ENCODE data around the gene HPS3.
"Not testable (repeated sequence)": the region's sequence is repeated elsewhere in the genome, so short reads cannot be mapped to it uniquely, and the experiment has no call there.

Gene HPS3

DNA sequence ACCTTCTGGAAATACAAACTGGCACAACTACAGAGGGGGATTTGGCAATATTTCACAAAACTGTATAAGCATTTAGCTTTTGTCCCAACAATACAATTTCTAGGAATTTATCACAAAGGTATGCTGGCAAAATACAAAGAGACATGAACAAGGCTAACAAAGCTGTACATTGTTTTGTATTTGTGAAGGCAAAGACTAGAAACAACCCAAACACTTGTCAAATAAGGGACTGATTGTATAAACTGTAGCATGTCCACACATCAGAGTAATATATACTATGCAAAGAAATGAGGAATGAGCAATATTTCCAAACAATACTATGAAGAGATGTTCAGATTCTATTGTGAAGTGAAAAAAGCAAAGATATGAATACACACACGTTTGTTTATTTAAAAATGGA, 65.8 kb downstream of the HPS3 start:
- DNase-seq = no peak

DNA sequence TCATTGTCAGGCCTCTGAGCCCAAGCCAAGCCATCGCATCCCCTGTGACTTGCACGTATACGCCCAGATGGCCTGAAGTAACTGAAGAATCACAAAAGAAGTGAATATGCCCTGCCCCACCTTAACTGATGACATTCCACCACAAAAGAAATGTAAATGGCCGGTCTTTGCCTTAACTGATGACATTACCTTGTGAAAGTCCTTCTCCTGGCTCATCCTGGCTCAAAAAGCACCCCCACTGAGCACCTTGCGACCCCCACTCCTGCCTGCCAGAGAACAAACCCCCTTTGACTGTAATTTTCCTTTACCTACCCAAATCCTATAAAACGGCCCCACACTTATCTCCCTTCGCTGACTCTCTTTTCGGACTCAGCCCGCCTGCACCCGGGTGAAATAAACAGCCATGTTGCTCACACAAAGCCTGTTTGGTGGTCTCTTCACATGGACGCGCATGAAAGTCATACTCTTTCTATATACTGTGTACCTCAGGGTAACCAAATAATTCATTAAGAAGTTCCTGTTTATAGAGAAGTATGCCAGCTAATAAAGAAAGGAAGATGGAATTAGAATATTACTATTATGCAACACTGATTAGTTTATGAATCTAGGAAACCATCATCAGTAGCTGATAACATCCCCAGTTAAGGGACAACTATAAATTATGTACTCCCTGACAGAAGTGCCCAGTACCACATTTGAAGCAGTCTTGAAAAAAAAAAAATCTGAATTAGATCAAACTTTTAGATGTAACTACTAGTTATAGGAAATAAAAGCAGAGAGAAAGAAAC, 67.6 kb downstream of the HPS3 start:
- not testable (repeated sequence) for DNase-seq

DNA sequence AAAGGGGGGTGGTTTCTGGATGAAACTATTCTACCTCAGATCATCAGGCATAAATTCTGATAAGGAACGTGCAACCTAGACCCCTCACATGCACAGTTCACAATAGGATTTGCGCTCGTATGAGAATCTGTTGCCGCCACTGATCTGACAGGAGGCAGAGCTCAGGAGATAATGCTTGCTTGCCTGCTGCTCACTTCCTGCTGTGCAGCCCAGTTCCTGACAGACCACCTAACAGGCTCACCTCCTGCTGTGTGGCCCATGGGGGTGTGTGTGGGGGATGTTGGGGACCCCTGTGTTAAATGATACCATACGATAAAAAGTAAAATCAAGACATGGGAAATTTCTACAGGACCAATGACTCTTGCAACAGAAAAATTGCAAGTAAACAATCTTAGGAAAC, 68.2 kb downstream of the HPS3 start:
- DNase-seq = no peak

DNA sequence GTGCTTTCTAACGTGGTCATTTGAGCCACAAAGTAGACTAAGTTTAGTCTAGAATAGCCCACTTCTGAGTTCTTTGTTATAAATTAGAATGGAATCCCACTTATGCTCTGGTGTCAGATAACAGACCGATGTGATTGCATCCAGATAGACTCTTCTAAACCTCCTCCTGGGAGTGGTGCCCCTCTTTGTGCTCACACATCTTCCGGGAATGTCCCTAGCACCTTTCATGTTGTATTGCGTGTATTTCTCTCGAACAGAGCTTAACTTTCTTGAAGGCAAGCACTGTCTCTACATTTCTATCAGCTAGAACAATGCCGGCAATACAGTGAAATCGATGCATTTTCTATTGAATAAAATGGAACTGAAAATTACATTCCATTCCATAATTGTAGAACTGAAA, 69.2 kb downstream of the HPS3 start:
- no peak for DNase-seq

DNA sequence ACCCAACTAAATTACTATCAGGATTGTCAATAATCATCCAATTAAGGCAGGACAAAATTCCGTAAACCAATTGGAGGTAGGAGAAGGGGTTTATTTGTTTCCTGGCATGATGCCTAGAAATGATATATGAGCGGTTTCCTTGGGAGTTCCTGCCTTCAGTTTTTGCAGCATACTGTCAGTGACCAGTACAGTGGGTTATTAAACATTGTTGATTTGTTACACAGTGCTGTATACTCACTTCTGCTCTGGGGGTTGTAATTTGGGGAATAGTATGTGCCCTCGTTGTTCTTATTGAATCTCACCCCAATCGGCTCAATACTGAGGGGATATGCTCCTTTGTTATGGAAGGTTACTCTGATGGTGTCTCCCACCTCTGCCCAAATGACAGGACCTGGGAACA, 70.0 kb downstream of the HPS3 start:
- DNase-seq = no peak

DNA sequence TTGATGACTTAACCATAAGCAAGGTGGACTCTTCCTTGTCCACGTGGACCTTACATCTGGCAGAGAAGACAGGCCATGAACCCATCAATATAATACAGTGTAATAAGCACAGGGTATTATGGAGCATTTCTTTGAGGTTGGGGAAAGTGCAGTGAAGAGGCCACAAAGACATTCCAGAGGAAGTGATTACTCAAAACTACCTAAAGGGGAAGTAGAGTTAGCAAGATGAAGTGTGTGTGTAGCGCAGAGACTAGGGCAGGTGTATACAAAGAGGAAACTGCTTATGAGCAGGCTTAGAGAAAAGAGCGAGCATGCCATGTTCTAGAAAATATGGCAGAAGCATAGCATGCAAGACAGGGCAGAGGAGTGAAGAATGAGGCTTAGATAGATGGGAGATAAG, 74.3 kb downstream of the HPS3 start:
- no peak for DNase-seq

DNA sequence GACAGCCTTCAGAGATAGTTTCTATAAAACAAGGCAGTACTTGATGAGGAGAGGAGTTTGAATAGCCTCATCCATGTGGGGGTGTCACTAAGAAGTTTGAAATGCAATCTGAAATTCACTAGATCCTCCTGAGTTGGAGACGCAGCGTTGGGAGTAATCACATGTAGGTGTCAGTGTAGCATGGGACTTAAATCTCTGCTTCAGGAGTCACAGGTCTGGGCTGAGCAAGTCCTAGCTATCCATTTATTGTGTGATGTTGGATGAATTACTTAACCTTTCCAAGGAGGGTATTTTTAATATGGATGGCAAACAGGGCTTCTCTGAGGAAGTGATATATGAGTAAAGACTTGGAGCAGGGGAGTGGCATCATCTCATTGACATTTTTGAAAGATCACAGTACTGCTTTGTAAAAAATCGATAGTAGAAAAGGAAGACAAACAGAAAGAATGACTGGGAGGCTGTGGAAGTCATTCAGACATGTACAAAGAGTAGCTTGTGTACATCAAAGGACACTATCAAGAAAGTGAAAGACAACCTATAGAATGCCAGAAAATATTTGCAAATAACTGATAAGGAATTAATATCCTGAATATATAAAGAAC, 75.1 kb downstream of the HPS3 start:
- DNase-seq = no peak

DNA sequence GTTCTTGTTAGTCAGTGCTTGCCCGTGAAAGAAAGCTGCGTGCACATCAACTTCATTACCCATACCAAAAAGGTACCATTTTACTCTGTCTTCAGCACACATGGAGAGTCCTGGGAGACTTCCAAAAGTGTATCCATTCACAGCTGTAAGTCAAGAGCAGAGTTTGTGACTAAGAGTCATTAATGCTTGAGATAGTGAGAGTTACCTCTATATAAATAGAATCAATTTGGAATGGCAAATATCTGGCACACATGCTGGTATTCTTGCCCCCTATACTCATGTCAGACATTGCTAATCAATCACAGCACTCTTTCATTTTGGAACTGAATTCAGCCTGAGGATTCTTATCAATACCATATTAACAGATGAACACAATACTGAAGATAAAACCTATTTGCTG, 78.0 kb downstream of the HPS3 start:
- no peak for DNase-seq

DNA sequence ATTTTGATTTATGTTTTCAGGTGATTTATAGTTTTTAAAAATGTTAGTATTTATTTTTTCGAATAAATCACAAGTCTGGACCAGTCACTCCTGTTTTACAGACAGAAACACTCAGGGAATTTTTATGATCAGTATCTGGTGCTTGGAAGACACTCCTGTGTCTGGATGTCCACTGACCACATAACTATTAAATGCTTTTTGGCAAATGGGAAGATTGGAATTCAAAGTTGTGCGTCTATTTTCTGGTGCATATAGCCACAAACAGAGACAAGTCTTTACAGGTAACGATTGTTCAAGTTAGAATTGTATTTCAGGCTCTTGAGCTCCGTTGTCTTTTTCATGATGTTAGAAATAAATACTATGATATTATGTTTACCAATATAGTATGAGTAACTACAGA, 80.0 kb downstream of the HPS3 start:
- no peak for DNase-seq

DNA sequence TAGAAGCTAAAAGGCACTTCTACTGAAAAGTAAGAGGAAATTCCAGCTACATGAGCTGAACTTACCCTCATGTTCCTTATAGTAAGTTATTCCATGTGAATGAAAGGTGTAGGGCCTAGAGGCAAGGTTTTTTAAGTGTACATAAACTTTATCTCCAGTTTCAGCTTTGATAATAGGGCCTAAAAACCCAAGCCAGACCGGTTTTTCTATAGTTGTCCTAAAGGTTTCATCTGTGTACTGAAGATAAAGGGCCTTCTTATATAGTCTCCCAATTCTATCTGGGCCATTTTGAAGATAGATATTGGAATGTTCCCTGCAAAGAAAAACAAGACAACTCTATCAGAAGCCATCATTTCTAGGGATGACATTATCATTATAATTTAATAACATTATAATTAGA, 82.9 kb downstream of the HPS3 start:
- no peak for DNase-seq

DNA sequence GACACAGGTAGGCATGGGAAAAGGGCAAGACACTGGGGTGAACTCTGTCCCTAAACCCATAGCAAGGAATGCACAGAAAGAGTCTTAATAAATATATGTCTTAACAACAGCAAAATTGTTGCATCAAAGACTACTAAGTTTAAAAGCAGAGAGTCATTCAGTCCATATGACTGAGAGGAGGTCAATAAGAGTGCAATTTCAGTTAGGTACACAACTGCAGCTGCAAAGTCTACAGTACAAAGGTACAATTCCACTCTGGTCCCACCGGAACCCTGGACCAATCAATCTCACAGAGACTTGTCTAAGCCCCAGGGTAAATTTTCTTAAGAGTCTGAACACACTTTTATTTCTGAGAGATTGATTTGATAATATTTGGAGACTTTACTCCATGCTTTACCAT, 85.3 kb downstream of the HPS3 start:
- DNase-seq = no peak

DNA sequence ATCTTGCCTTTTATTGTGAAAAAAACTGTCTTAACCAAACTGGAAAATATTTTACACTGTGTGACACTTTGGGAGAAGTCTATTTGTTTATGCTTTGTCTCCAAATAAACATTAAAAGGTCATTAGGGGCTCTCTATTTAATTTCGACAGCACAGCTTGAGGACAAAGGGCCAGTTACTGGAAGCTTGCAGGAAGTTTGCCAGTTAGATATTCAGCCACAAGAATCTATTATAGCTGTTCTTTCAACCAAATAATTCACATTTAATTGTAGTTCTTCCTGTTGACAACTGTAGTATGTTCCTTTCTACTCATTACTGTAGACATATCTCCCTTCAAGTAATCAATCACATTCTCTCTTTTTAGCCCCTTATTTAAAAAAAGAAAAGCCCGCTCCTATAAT, 86.1 kb downstream of the HPS3 start:
- no peak for DNase-seq

DNA sequence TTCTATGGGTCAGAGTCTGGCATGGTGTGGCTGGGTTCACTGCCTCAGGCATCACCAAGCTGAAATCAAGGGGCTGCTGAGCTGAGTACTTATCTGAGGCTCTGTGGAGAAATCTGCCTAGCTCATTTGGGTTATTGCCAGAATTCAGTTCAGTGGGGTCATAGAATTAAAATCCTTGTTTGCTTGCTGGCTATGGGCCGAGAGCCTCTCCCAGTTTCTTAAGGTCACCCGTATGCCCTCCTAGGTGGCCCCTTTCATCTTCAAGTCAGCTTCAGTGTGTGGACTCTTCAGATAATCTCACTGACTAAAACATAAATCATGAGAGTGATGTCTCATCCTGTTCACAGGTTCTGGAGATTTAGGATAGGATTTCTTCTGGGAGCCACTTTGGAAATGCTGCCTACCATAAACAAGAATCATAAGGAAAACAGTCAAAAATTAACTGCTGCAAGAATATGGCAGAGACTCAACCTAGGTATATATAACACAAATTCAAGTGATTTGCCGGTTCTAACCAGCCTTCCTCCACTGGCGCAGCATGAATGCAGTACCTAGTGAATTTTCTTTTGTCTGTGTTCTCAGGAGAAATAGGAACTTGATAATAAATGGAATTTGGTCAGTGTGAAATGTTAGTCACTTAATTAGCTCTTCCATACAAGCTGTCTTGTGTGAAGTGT, 86.9 kb downstream of the HPS3 start:
- DNase-seq = no peak

DNA sequence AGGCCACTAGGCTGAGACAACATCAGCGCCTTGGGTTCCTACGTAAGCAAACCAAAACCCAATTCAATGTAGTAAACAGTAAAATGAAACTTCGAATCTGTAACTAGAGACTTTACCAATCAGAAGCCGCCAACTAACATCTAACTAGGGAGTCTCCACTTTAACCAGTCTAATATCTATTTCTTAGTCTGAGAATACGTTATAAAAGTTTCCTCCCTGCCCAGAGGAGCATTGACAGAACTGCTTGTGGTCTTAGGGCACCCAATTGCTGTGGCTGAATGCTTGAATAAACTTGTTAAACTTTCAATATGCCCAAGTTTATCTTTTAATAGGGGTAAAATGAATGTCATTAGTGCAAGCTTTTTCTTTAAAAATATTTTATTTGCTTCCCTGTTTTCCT, 87.9 kb downstream of the HPS3 start:
- DNase-seq = no peak

DNA sequence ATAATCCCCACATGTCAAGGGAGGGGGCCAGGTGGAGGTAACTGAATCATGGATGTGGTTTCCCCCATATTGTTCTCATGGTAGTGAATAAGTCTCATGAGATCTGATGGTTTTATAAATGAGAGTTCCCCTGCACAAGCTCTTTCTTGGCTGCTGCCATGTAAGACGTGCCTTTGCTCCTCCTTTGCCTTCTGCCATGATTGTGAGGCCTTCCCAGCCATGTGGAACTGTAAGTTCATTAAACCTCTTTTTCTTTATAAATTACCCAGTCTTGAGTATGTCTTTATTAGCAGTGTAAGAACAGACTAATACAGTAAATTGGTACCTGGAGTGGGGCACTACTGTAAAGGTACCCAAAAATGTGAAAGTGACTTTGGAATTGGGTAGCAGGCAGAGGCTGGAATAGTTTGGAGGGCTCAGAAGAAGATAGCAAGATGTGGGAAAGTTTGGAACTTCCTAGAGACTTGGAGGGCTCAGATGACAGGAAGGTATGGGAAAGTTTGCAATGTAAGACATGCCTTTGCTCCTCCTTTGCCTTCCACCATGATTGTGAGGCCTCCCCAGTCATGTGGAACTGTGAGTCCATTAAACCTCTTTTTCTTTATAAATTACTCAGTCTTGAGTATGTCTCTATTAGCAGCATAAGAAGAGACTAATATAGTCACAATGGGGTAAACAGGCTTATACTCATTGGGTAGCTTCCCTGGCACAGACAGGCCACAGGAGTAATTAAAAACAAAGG, 90.1 kb downstream of the HPS3 start:
- not testable (repeated sequence) for DNase-seq

DNA sequence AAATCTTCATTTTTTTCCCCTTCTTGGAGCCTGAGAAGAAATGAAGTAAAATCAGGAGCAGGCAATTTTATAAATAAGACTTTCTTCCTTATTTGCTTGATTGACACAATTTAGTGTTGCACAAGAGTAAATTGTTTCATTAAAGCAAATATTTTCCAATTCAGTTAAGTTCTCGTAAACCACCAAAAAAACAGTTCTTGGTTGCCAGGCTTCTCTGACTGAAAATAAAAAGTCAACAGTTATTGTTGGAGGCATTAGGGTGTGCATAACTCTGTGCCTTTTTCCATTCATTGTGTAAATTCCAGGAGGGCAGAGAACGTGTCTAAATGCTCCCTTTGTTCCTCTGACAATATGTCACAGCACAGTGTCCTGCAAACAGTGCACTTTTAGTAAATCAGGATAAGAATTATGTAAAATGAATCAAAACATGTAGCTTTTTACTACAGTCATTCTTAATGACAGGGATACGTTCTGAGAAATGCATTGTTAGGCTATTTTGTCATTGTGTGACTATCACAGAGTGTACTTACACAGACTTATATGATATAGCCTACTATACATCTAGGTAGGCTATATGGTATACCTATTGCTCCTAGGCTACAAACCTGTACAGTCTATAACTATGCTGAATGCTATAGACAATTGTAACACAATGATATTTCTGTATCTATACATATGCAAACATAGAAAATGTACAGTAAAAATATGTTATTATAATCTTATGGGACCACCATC, 92.5 kb downstream of the HPS3 start, which contains the start of gene CP:
Gene CP, minus strand, starts transcription at position 47 of the 735 bp plus-strand sequence. Its CDS starts 37 bp downstream, at position 10.
- peak; percentile 69 for DNase-seq

Data from kidney glomerular epithelial cell (primary cell).